HG02981 (cell line): Measurements from ENCODE around the gene TEX9.
"Not testable (repeated sequence)": the region's sequence is repeated elsewhere in the genome, so short reads cannot be mapped to it uniquely, and the experiment has no call there.

Experiments
- ATAC-seq: cut with Tn5 transposase; IDR thresholded peaks from one replicate; pipeline ENCODE4 v1.9.1; 2021; ENCODE audit warnings: mild to moderate bottlenecking, moderate library complexity; ENCODE audit not compliant: unreplicated experiment

TEX9 gene

DNA sequence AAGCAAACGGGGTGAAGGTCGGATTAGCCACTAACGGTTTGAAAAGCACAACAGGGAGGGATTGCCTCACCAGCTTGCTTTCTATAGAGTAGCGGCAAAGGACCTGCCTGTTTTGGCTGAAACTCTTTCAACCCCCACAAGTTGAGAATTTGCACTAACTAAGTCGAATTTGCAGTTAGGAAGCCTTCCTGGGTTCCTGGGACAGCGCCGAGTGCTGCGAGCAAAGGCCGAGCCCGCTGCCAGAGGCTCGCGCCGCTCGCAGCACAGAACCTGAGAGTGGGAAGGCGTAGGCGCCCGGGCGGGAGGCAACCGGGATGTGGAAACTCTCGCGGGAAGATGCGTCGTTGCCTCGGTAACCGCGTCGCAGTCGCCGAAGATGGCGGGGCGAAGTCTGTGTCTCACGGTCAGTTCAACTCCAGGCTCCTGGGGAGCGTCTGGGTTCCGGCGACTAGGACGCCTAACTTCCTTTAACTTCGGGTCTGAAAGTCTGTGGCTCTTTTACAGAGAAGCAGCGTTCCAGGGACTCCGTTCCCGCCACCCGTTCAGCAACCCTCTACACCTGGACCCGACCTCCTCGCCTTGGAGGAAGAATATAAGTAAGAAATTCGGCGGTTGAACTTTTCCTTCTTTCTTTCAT is at the start of gene TEX9:
TSS of gene TEX9 (plus strand) at position 352 of the 637 bp plus-strand sequence. CDS start at position 377, 25 bp downstream.
- ATAC-seq: peak; percentile 89

DNA sequence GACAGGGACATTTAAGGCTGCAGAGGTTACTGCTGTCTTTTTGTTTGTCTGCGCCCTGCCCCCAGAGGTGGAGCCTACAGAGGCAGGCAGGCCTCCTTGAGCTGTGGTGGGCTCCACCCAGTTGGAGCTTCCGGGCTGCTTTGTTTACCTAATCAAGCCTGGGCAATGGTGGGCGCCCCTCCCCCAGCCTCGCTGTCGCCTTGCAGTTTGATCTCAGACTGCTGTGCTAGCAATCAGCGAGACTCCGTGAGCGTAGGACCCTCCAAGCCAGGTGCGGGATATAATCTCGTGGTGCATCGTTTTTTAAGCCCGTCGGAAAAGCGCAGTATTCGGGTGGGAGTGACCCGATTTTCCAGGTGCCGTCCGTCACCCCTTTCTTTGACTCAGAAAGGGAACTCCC is 48.7 kb upstream of the TEX9 start:
- not testable (repeated sequence) for ATAC-seq

DNA sequence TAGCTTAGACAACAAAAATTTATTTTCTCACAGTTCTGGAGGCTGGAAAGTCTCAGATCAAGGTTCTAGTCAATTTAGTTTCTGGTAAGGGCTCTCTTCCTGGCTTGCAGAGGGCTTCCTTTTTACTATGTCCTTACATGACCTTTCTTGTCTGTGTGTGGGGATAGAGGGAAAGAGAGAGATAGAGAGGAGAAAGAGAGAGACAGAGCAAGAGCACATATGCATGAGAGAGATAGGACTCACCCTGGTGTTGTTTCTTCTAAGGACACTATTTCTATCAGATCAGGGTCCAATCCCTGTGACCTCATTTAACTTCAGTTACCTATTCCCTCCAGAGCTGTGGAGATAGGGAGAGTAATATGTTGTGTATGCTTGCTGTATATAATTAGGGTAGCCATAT is 44.9 kb upstream of the TEX9 start:
- no peak for ATAC-seq

DNA sequence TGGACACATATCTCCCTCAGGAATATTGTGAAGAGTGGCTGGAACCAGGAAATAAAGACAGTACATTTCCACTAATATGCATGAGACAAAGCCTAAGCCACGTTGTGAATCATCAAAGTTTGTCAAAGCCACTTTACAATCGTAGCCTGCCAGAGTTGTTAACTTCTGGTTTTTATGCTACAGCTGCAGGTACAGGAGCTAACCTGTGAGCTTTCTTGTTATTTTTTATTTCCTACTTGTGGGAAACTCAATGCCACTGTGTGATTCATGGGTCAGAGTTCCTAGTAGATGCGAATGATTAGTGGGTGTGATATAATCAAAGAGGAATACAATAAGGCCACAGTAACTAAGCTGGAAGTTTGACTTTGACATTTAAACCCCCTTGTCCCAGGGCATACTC is 44.4 kb upstream of the TEX9 start:
- ATAC-seq: no peak

DNA sequence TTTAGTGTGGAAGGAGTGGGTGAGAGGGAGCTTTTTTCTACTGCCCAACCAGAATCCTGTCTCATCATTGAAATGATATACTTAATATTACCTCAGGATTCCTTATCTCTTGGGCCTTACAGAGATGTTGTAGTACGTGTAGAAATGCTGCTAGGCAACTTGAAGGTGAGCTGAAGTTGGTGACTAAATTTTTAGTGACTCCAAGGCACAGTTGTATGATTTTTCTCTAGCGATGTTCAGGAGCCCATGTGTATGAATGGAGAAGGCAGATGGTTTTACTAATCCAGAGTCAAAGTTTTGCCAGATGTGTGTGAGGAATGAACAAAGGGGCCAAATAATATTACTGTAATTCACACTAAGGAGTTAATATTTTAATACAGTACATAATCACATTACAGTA is 42.8 kb upstream of the TEX9 start:
- ATAC-seq: no peak

DNA sequence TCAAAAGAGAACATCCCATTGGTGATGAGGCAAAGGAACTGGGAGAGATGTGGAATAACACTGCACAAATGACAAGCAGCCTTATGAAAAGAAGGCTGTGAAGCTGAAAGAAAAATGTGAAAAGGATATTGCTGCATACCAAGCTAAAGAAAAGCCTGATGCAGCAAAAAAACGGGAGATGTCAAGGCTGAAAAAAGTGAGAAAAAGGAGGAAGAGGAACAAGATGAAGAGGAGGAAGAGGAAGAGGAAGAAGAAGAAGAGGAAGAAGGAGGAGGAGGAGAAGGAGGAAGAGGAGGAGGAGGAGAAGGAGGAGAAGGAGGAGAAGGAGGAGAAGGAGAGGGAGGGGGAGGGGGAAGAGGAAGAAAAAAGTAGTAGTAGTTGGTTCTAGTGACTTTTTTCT is 41.8 kb upstream of the TEX9 start:
- no peak for ATAC-seq

DNA sequence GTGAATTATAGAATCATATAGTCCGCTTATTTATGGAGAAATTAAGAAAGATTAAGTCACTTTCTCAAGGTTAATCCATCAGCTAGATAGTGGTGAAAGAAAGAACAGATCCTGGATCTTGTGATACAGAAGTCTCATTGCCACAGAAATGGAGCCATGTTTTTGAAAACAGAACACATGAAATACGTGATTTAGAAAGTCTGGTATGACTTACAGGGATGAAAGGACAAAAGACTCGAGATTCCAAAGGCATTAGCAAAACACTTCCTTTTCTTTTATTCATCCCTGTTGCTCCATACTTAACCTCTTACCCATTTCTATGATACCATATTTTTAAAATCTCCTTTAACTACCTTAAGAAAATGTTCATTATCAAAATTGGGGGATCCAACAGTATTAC is 40.0 kb upstream of the TEX9 start:
- ATAC-seq: no peak

DNA sequence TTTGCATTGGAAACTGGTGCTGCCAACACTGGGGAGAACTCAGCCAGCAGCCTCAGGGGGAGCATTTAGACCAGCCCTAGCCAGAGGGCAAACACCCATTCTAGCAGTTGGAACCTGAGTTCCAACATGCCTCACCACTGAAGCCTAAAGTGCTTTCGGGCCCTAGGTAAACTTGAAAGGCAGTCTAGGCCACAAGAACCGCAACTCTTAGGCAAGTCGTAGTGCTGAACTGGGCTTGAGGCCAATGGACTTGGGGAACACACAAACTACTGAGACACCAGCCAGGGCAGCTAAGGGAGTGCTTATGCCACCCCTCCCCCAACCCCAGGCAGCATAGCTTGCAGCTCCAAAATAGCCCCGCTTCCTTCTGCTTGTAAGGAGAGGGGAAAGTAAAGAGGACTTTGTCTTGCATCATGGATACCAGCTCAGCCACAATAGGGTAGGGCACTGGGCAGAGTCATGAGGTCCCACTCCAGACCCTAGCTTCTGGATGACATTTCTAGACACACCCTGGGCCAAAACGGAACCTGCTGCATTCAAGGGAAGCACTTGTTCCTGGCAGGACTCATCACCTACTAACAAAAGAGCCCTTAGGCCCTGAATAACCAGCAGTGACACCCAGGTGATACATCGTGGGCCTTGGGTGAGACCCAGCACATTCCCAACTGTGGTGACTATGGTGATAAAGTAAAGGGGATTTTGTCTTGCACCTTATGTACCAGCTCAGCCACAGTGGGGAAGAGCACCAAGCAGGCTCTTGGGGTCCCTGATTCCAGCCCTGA is 37.3 kb upstream of the TEX9 start:
- no peak for ATAC-seq

DNA sequence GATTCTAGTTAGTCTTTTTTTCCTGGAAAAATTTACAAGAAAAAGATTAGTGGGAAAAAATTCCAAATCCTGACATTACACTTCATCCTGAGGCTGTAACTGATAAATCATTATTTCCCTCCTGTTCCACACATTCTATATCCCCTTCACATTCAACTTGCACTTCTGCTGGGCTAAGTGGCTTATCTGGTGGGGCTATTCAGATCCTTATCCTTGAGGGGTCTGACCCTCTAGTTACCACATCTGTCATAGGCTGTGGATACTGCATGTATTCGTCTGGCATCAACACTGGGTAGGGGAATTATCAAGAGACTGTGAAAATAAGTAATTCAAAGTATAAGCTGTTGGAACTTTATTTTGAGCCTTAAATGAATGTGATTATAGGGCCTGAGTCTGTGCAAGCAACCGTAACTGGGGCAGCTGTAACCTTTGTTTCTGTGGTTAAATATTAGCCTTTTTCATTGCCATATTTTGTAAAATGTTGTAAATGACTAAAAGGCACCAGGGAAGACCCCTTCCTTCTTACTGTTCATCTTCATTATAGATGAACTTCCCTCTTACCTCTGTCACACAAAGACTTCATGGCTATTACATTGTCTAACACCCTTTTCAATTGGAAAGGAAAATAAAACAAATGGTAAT is 28.0 kb upstream of the TEX9 start:
- ATAC-seq: no peak

DNA sequence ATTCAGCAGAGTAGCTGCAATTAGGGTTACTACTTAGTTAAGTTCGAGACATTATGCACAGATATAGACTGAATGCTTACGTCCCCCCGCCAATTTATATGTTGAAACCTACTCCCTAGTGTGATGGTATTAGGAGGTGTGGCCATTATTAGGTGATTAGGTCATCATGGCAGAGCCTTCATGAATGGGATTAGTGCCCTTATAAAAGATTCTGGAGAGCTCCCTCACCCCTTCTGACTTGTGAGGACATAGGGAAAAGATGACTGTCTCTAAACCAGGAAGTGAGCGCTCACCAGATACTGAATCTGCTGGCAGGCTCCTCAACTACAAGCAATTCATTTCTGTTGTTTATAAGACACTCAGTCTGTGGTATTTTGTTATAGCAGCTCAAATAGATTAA is 25.6 kb upstream of the TEX9 start:
- no peak for ATAC-seq

DNA sequence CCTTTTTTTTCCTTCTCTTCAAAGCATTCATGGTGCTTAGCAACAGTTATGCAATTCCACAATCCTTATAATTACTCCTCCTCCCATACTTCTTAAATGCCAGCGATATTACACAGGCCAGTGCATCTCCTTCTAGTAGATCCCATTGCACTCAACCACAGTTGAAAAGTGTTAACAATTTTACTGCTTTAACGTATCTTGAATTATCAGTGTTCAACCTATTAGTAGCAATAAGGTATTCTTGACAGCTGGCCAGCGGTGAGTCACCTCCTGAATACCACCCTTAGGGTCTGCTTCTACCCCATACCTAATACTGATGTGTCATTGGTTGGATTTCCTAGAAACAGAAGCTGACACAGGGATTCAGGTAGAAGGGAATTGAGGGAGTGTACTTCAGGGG is 24.0 kb upstream of the TEX9 start:
- no peak for ATAC-seq

DNA sequence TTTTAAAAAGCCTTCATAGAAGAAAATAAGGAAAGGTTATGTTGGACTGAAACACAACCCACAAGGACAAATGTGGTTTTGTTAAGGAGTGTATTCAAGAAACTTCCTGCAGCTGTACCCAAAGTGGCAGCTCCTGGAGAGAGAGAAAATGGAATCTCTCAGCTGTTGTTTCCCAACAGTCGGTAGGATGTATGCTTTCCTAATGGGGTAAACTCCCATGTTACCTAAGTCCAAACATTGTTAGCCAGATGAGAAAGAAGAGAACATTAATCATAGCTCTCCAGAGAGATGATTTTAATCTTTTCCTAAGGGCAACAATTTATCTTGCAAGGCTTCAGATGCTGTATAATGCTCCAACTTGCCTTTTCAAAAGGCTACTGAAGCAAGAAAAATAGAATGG is 22.6 kb upstream of the TEX9 start:
- ATAC-seq: no peak

DNA sequence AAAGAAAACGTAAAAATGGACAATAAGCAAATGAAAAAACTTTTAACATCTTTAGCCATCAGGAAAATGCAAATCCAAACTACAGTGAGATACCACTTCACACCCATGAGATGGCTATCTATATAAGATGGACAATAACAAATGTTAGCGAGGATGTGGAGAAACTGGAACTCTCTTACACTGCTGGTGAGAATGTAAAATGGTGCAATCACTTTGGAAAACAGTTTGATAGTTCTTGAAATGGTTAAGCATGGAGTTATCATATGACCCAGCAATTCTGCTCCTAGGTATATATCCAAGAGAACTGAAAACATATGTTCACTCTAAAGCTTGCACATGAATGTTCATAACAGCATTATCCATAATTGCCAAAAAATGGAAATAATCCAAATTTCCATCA is 21.3 kb upstream of the TEX9 start:
- ATAC-seq: no peak

DNA sequence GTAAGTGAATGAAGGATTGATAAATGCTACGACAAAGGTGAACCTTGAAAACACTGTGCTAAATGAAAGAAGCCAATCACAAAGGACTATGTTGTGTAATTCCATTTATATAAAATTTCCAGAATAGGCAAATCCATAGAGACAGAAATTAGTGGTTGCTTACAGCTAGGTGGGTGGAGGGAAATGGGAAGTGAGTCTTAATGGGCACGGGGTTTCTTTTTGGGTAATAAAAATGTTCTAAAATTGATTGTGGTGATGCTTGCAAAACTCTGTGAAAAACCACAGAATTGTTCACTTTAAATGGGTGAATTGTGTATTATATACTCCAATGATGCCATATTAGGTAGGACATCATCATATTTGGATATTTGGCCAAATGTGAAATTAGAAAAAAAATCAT is 20.9 kb upstream of the TEX9 start:
- no peak for ATAC-seq

DNA sequence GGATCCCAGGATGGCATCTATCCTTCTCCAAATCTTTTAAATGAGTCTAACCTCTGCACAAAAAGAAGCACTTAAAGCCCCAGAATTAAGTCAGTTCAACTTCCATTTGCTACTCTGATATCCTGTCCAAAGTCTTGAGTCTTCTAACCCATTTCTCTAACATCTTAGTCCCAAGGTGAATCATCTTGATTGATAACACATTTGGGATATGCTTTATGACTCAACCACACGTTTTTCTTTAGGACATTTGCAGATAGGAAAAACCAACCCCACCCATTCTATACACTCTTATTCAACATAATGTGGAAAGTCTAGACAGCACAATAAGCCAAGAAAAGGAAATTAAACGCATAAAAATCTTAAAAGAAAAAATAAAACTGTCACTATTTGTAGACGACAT is 18.8 kb upstream of the TEX9 start:
- ATAC-seq: no peak

DNA sequence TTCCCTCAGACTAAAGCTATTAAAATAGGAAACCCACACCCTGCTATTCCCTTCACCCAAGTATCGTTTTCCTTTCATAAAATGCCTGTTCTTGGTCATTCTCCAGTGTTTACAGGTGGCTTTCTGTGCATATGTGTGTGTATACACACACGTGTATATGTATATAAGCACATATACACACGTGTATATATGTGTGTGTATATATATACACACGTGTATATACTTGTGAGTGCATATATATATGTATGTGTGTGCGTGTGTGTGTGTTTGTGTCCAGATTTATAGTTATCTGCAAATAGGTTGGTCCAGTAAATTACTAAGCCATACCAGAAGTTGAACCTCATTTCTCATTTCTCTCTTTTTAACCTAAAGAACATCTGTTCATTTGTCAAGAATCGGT is 15.7 kb upstream of the TEX9 start:
- no peak for ATAC-seq

DNA sequence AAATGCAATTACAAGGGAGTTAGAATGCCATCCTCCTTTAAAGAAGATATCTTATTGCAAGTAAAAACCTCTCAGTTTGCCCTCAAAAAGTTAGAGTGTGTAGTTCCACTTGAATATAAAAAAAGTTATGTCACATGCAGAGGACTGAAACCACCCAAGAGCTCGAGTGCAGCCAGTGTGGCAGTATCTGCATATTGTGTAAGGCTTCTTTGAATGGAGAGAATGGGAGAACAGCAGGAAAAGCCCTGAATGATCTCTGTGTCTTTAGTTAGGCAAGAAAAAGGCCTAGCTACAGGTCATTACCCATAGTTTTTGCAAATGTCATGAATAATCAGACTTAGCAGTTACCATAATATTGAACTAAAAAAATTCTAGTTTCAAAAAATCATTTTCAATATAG is 13.9 kb upstream of the TEX9 start:
- ATAC-seq: no peak

DNA sequence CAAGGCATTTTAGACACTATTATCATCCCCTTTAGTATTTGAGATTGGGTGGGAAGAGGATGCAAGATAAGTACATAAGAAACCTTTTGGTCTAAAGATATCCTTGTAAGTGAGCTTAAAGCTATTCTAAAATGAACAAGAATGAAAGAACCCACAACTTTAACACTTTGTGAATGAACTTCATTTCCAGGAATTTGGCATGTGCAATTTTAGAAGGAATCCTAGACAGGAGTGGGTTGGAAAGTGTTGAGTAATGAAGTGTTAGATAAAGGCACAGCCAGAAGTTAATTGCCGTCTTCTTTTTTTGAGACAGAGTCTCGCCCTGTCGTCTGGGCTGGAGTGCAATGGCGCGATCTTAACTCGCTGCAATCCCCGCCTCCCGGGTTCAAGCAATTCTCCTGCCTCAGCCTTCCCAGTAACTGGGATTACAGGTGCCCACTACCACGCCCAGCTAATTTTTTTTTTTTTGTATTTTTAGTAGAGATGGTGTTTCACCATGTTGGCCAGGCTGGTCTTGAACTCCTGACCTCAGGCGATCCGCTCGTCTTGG is 13.2 kb upstream of the TEX9 start:
- ATAC-seq: no peak

DNA sequence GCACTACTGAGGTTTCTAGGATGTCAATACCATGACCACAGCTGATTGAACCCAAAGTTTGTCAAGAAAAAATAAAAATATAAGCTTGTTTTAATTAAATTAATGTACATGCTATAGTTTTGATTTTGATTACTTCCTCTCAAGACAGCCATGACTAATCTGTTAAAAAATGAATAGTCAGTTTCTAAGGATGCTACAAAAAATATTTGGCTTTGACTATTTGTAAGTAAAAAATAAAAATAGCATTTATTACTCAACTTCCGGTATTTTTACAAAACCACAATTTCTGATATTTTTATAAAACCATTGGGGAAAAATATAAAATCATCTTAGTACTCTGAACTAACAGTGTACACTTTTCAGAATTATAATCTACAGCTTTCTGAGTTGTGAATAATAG is 12.1 kb upstream of the TEX9 start:
- ATAC-seq: no peak

DNA sequence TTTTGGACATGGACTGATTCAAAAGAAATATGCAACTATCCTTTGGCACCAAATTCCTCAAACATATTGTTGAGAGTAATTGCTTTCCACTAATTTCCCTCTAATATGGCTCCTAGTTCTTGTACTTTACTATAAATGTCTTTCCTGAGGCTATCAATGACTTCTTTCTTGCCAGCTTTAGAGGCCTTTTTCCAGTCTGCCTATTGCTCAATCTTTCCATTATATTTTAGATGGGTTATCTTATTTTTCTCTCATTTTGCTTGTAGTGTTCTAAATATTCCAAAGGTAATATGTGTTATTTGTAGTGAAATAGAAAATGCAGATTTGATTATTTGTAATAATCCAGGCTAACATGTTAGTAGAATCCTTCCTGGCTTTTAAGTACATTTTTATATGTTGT is 11.5 kb upstream of the TEX9 start:
- ATAC-seq: no peak

DNA sequence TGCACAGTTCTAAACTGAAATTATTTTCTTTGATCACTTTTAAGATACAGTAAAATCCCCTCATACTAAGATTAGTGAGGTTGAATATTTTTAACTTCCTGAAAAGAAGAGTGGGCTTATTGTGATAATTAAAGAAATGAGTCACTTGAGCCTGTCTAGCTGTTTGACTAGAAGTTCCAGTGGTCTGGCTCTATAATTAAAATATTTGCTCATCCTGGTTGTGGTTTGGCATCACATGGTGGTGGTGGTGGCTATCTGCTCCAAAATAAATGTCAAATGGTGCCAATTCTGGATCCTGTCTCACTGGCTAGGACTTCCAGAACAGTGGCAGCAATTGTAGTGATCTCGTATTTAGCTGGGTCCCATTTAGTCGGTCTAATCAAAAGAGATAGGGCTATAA is 8.6 kb upstream of the TEX9 start:
- peak; percentile 70 for ATAC-seq

DNA sequence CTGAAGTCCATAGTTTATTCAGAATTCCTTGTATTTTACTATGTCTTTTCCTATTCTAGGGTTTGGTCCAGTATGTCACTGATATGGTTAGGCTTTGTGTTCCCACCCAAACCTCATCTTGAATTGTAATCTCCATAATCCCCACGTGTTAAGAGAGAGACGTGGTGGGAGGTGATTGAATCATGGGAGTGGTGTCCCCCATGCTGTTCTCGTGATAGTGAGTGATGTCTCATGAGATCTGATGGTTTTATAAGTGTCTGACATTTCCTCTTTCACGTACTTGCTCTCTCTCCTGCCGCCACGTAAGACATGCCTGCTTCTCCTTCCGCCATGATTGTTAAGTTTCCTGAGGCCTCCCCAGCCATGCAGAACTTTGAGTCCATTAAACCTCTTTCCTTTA is 6.6 kb upstream of the TEX9 start:
- no peak for ATAC-seq
